Mesendoderm (in vitro differentiated cells): ENCODE results near the gene GNB1L.

Experiments
- DNase-seq: peaks from one replicate; pipeline ENCODE4 v3.0.0; 2013
- H2AK5ac ChIP-seq: 2 replicates; pipeline ENCODE4 v1.6.1; 2013; ENCODE audit warnings: low read length, inconsistent platforms
- H2BK120ac ChIP-seq: 2 replicates; pipeline ENCODE4 v1.6.1; 2013; ENCODE audit warnings: low read depth, mild to moderate bottlenecking, low read length, moderate library complexity, mixed read lengths
- H2BK15ac ChIP-seq: replicated peaks from 2 replicates; pipeline ENCODE4 v1.6.1; 2013; ENCODE audit warnings: low read depth, mild to moderate bottlenecking, moderate library complexity
- H2BK5ac ChIP-seq: 2 replicates; pipeline ENCODE4 v1.6.1; 2013; ENCODE audit warnings: low read length, inconsistent platforms
- H3K18ac ChIP-seq: 2 replicates; pipeline ENCODE4 v1.6.1; 2013; ENCODE audit warnings: mild to moderate bottlenecking, low read length, mixed read lengths
- H3K23ac ChIP-seq: one replicate; pipeline ENCODE4 v1.6.1; 2013; ENCODE audit warnings: low read length
- H3K27ac ChIP-seq: 2 replicates; pipeline ENCODE4 v1.5.1; 2013; ENCODE audit warnings: low read depth, mild to moderate bottlenecking, inconsistent platforms, low read length, moderate library complexity
- H3K27me3 ChIP-seq: 2 replicates; pipeline ENCODE4 v1.6.1; 2013; ENCODE audit warnings: low read length, control low read depth, mild to moderate bottlenecking, inconsistent platforms; ENCODE audit not compliant: insufficient read depth, poor library complexity
- H3K36me3 ChIP-seq: 2 replicates; pipeline ENCODE4 v1.6.1; 2013; ENCODE audit warnings: low read length, inconsistent platforms; ENCODE audit not compliant: control insufficient read depth, insufficient read depth
- H3K4ac ChIP-seq: one replicate; pipeline ENCODE4 v1.6.1; 2013; ENCODE audit warnings: low read depth, mild to moderate bottlenecking, low read length, moderate library complexity
- H3K4me1 ChIP-seq: 2 replicates; pipeline ENCODE4 v1.6.1; 2013; ENCODE audit warnings: low read depth, low read length, inconsistent platforms; ENCODE audit not compliant: control insufficient read depth
- H3K4me2 ChIP-seq: 2 replicates; pipeline ENCODE4 v1.6.1; 2013; ENCODE audit warnings: low read length
- H3K4me3 ChIP-seq: 2 replicates; pipeline ENCODE4 v1.5.1; 2013; ENCODE audit warnings: mild to moderate bottlenecking, low read length
- H3K56ac ChIP-seq: one replicate; pipeline ENCODE4 v1.6.1; 2013; ENCODE audit warnings: low read length
- H3K79me1 ChIP-seq: 2 replicates; pipeline ENCODE4 v1.6.1; 2013; ENCODE audit warnings: low read length, inconsistent platforms
- H3K79me2 ChIP-seq: 2 replicates; pipeline ENCODE4 v1.6.1; 2013; ENCODE audit warnings: mild to moderate bottlenecking, low read length; ENCODE audit not compliant: control insufficient read depth, insufficient read depth
- H3K9ac ChIP-seq: 2 replicates; pipeline ENCODE4 v1.6.1; 2013; ENCODE audit warnings: low read length, inconsistent platforms
- H4K5ac ChIP-seq: one replicate; pipeline ENCODE4 v1.6.1; 2013; ENCODE audit warnings: low read length
- H4K8ac ChIP-seq: one replicate; pipeline ENCODE4 v1.6.1; 2013; ENCODE audit warnings: low read depth, mild to moderate bottlenecking, control low read depth, low read length, moderate library complexity
- WGBS: extraction: QIAGEN DNeasy Blood & Tissue Kit; methylation state at CpG from one replicate; pipeline ENCODE4 v1.1.7; 2013; ENCODE audit warnings: low lambda C conversion rate, missing lambda C conversion rate; ENCODE audit not compliant: insufficient coverage; ENCODE audit errors: extremely low coverage; 5-methylcytosine and 5-hydroxymethylcytosine counted together

GNB1L gene

DNA sequence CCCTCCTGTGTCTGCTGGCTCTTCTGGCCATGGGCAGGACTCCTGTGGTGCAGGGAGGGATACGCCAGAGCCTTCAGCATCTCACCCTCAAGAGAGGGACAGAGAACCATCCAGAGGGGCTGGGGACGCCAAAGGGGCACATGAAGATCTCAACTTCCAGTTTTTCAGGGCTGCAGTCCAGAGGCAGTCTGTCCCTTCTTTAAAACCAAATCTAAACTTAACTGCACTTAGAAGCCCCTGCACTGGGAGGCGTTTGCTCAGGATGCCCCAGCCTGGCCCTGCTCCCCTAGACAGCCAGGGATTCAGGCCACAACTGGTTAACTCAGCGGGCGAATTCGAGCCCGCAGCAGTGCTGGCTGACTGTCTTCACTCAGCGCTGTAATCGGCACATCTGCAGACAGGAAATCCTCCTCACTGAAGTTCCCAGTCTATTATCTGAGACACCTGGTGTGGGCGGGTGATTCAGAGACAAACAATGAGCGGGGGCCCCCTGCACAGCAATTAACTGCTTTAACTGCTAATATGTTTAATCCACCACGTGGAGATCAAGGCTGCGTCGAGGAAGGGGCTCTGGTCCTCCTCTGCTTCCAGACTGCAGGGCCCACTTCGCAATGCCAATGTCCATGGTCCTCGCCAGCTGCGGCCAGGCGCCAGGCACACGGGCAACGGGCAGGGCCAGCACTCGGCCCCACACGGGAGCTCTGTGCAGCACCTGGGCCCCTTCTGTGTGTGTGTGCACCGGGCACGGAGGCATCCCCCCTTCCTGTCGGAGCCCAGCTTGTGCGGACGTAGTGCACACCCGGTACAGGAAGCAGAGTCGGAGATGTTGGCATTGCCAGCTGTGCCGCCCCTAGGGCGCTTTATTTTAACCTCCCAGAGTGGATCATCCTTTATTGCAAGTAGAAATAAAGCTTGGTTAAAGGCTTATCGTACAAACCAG is 36.9 kb upstream of the GNB1L start:
- Histone ChIP-seq H3K9ac (no peak overlapping the region), H3K79me1 (no peaks in the 10 kb centered on the region), H3K79me2 (no peaks in the 10 kb centered on the region), H3K4me3 (no peak overlapping the region), H3K18ac (peak overlapping the region; percentile 13), H2BK5ac (peak overlapping the region; percentile 44), H3K4me2 (no peak overlapping the region), H3K4ac (peak overlapping the region; percentile 25), H3K4me1 (peaks cover 10% of the 10 kb centered on the region), H3K23ac (no peak overlapping the region), H2BK120ac (peak overlapping the region; percentile 6), H3K27me3 (no peaks in the 10 kb centered on the region), H3K27ac (no peak overlapping the region), H2BK15ac (no peak overlapping the region), H3K56ac (peak overlapping the region; percentile 49), H4K5ac (no peak overlapping the region), H3K36me3 (no peaks in the 10 kb centered on the region), H2AK5ac (peak overlapping the region; percentile 63), H4K8ac (no peak overlapping the region)
- WGBS = no CpG with 5 or more reads among the region's 32 CpGs
- DNase-seq = peak; percentile 97

DNA sequence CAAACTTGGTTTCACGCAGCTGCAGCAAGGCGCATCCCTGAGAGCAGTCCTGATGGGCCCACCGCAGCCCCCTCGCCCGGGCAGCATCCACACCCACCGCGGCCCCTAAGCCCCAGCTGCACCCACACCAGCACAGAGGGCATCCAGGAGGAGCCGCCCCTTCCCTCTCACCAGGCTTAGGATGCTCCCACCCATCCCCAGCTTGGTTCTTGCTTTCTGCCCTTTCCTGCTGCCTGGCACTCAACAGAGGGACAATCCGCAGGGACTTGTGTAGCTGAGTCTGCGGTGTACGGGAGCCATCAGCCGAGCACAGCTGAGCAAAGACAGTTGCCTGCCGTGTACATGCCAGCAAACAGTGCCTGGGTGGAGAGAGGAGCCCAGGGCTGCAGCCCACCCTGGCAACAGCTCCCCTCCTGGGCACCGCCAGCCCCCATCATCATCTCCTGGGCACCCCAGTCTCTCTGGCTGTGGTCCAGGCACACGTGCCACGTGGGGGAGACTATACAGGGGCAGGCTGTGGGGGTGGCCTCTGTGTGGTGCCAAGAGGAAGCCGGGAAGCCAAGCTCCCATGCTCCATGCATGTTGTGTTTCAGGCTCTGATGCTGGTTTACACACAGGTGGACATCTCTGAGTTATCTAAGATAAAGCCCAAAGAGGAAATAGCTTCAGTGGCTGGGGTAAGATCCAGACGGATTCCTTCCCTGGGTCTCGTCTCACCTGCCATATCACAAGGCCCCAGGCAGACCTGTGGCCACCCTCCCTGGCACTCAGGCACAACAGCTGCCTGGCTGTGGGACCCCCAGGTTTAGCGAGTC is 36.0 kb upstream of the GNB1L start:
- Histone ChIP-seq H3K9ac (no peak overlapping the region), H3K4me1 (peaks cover 10% of the 10 kb centered on the region), H2BK15ac (no peak overlapping the region), H2AK5ac (peak overlapping the region; percentile 92), H3K23ac (no peak overlapping the region), H4K5ac (no peak overlapping the region), H3K36me3 (no peaks in the 10 kb centered on the region), H3K79me1 (no peaks in the 10 kb centered on the region), H3K4me3 (no peak overlapping the region), H3K56ac (peak overlapping the region; percentile 34), H3K27me3 (no peaks in the 10 kb centered on the region), H3K4me2 (no peak overlapping the region), H3K27ac (no peak overlapping the region), H3K18ac (no peak overlapping the region), H3K4ac (no peak overlapping the region), H3K79me2 (no peaks in the 10 kb centered on the region), H2BK120ac (no peak overlapping the region), H2BK5ac (peak overlapping the region; percentile 79), H4K8ac (no peak overlapping the region)
- no CpG with 5 or more reads among the region's 20 CpGs for WGBS
- no peak for DNase-seq

DNA sequence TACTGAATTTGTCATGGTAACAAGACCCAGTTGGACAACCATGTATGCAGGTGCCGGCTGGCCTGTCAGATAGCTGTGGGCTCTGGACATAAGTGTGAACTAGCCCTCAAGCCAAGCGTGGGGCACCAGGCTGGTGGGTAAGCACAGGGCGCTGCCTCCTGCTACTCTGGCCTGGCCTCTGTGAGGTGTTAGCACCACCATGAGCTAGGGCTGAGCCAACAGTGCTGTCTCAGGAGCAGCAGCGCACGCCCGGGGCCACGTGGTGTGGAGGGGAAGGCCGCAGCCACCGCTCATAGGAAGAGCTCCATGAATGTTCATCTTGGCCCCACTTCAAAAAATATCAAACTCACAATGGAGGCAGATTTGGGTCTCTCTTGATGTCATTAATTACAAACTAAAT is 35.3 kb upstream of the GNB1L start:
- no peak overlapping the region for H4K8ac ChIP-seq
- no peaks in the 10 kb centered on the region for H3K79me2 ChIP-seq
- H3K4me3 ChIP-seq = no peak overlapping the region
- H3K27ac ChIP-seq = no peak overlapping the region
- H3K18ac ChIP-seq = no peak overlapping the region
- WGBS = no CpG with 5 or more reads among the region's 9 CpGs
- no peak overlapping the region for H3K9ac ChIP-seq
- H3K56ac ChIP-seq = no peak overlapping the region
- H2BK120ac ChIP-seq = no peak overlapping the region
- no peak overlapping the region for H2BK15ac ChIP-seq
- no peak for DNase-seq
- H4K5ac ChIP-seq = no peak overlapping the region
- peaks cover 10% of the 10 kb centered on the region for H3K4me1 ChIP-seq
- H2AK5ac ChIP-seq = peak overlapping the region; percentile 66
- no peaks in the 10 kb centered on the region for H3K79me1 ChIP-seq
- peak overlapping the region; percentile 8 for H3K4ac ChIP-seq
- no peaks in the 10 kb centered on the region for H3K36me3 ChIP-seq
- H2BK5ac ChIP-seq = no peak overlapping the region
- no peaks in the 10 kb centered on the region for H3K27me3 ChIP-seq
- H3K4me2 ChIP-seq = no peak overlapping the region
- H3K23ac ChIP-seq = no peak overlapping the region

DNA sequence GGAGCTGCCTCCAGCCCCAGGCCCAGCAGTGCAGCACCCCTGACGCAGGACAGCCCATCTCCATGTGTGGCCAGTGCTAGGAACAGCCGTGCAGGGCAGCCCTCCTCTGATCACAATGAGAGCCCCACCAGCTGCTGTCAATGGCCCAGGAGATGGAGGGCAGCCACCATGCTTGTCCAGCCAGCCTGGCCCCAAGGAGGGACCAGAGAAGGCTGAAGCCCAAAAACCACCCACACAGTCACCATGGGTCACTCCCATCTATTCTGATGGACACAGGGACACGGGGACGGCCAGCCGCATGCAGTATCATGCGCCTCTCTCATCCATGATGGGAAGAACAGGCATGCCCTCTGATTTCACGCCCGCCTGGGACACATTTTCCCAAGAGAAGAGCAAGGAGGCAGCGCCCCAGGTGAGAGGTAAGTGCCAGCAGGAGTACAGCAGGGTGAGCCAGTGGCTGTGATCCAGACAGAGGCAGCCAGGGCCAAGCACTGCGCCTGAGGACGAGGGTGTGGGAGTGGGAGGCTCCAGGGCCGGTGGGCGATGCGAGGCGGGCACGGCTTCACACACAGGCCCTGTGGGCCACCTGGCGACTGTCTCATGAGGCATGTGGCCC is 33.6 kb upstream of the GNB1L start:
- no peak for DNase-seq
- H2BK15ac ChIP-seq = no peak overlapping the region
- H3K23ac ChIP-seq = no peak overlapping the region
- no peak overlapping the region for H3K27ac ChIP-seq
- H3K4me2 ChIP-seq = no peak overlapping the region
- H2BK5ac ChIP-seq = no peak overlapping the region
- no peak overlapping the region for H3K18ac ChIP-seq
- H2AK5ac ChIP-seq = no peak overlapping the region
- no peak overlapping the region for H2BK120ac ChIP-seq
- H3K79me1 ChIP-seq = no peaks in the 10 kb centered on the region
- H4K5ac ChIP-seq = no peak overlapping the region
- no CpG with 5 or more reads among the region's 17 CpGs for WGBS
- H3K4me1 ChIP-seq = peaks cover 10% of the 10 kb centered on the region
- H3K27me3 ChIP-seq = no peaks in the 10 kb centered on the region
- no peak overlapping the region for H4K8ac ChIP-seq
- H3K4ac ChIP-seq = no peak overlapping the region
- H3K9ac ChIP-seq = no peak overlapping the region
- no peaks in the 10 kb centered on the region for H3K79me2 ChIP-seq
- no peaks in the 10 kb centered on the region for H3K36me3 ChIP-seq
- peak overlapping the region; percentile 17 for H3K56ac ChIP-seq
- no peak overlapping the region for H3K4me3 ChIP-seq

DNA sequence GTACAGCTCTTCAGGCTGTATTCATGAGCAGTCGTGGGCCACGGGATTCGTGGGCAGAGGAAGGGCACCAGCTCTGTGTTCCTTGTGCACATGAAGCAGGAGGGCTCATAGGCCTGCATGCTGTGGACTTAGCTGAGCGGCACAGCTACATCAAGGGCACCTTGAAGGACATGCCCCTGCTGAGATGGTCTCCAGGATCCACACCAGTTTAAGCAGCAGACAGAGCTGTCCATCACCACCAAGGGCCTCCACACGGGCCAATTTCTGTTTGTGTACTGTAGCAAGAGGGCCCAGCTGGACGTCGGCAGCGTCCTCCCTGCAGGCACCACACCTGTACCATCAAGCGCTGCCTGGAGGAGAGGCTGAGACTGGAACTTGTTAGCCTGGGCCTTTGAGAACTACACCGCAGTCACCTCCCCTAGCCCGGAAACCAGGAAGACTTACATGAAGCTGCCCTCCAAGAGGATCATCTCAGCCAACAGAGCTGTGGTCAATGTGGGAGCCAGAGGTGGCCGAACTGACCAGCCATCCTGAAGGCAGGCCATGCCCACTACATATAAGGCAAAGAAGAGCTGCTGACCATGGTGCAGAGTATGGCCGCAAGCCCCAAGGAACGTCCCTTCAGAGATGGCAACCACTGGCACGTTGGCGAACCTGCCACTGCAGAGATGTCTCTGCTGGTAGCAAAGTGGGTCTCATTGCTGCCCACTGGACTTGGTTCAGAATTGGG is 32.7 kb upstream of the GNB1L start:
- no peak overlapping the region for H4K8ac ChIP-seq
- no peak overlapping the region for H3K27ac ChIP-seq
- no peaks in the 10 kb centered on the region for H3K36me3 ChIP-seq

More for the DNA sequence above, 32.7 kb upstream of the GNB1L start:
- Histone ChIP-seq H2BK120ac (no peak overlapping the region), H3K79me2 (no peaks in the 10 kb centered on the region), H3K23ac (no peak overlapping the region), H3K4me1 (peaks cover 9% of the 10 kb centered on the region), H2BK5ac (no peak overlapping the region), H2BK15ac (no peak overlapping the region), H4K5ac (no peak overlapping the region), H3K4ac (no peak overlapping the region), H2AK5ac (peak overlapping the region; percentile 40), H3K4me3 (no peak overlapping the region), H3K9ac (no peak overlapping the region), H3K4me2 (no peak overlapping the region), H3K18ac (no peak overlapping the region), H3K79me1 (no peaks in the 10 kb centered on the region), H3K27me3 (no peaks in the 10 kb centered on the region), H3K56ac (no peak overlapping the region)
- DNase-seq = no peak
- no CpG with 5 or more reads among the region's 16 CpGs for WGBS
